Measurements from ENCODE around the gene COL4A1.
"Not testable (repeated sequence)": the region's sequence is repeated elsewhere in the genome, so short reads cannot be mapped to it uniquely, and the experiment has no call there.

The COL4A1 gene

DNA sequence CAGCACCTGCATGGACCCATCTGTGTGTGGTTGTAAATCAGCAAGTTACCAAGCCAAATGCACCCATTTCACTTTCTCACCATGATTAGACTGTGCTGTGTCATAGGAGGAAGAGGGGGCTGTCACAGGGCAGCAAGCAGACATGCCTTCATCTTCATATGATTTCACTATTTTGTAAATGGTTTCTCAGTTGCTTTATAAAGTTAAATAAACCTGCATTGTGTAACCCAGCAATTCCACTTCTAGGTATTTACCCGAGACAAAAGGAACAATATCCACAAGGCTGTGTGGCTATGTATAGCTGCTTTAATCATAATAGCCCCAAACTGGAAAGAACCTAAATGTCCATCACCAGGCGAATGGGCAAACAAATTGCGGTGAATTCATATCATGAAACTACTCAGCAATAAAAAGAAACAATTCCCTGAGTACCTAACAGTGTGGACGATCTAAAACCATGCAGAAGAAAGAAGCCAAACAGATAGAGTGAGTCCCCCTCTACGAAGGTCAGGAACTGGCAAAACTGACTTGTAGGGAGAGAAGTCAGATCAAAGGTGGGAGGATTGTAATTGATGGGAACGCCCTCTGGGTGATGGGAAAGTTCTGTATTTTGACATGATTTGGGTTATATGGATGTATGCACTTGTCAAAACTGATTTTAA, 185.4 kb downstream of the COL4A1 start:
- Histone ChIP-seq H3K4me1 (ENCODE audit: control insufficient read depth, insufficient read depth, low read length) (peaks cover 8% of the 10 kb centered on the region), H3K9ac (ENCODE audit: low read length in 2 of 2) (no peak overlapping the region), H3K27ac (ENCODE audit: low read length) (no peak overlapping the region), H3K27me3 (ENCODE audit: control insufficient read depth in 1 of 2, insufficient read depth in 2 of 2, low read length in 2 of 2) (peaks cover 0 to 2% of the 10 kb centered on the region in 2 donors), H3K36me3 (ENCODE audit: control insufficient read depth in 2 of 2, insufficient read depth in 2 of 2, low read length in 2 of 2) (no peaks in the 10 kb centered on the region), H3K9me3 (ENCODE audit: control insufficient read depth in 2 of 2, low read length in 2 of 2) (no peaks in the 10 kb centered on the region), H3K4me3 (ENCODE audit: low read length in 2 of 2) (no peak overlapping the region)

DNA sequence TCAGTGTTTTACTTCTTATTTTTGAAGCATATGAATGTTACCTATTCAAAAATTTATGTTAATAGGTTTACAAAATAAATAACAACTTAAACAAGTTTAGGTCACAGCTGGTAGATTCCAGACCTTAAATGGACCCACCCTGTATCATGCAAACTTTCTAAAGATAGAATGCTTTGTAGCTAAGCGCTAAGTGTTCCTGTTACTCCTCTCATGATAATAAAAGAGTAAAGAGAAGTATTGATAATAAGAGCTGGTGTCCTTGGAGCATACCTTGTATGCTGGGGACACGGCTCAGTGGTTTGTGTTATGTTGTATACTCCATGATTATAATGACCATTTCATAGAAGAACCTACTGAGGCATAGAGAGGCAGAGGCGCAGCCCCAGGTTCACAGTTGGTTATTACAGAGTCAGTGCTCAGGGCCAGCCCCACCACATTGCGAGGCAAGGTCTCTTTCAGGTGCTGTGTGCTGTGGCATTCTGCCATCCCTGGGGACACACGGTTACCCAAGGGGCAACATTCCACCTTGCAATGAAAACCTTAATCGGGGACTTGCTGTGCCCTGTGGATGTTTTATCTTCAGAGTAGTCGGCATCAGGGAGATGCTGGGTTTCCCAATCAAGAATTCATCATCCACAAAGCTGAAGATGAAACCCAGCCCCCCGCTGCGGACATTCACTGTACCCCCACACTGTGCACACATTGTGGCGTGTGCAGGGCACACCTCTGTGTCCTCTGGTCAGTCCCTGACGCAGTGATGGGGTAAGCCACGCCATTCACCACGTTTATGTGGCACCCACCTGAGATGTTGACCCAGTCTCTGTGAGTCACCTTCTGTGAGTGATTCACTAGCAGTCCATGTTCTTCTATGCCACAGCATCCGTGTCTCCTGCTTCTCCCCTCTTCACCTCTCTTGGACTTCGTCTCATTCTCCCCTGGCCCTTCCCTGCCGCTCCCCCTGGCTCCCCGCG, 186.7 kb downstream of the COL4A1 start:
- H3K4me1 ChIP-seq (ENCODE audit: control insufficient read depth, insufficient read depth, low read length): no peaks in the 10 kb centered on the region
- no peaks in the 10 kb centered on the region for H3K9me3 ChIP-seq (ENCODE audit: control insufficient read depth in 2 of 2, low read length in 2 of 2)
- peaks cover 0 to 2% of the 10 kb centered on the region in 2 donors for H3K27me3 ChIP-seq (ENCODE audit: control insufficient read depth in 1 of 2, insufficient read depth in 2 of 2, low read length in 2 of 2)
- no peak overlapping the region for H3K9ac ChIP-seq (ENCODE audit: low read length in 2 of 2)
- H3K36me3 ChIP-seq (ENCODE audit: control insufficient read depth in 2 of 2, insufficient read depth in 2 of 2, low read length in 2 of 2): no peaks in the 10 kb centered on the region
- H3K4me3 ChIP-seq (ENCODE audit: low read length in 2 of 2): no peak overlapping the region
- no peak overlapping the region for H3K27ac ChIP-seq (ENCODE audit: low read length)

DNA sequence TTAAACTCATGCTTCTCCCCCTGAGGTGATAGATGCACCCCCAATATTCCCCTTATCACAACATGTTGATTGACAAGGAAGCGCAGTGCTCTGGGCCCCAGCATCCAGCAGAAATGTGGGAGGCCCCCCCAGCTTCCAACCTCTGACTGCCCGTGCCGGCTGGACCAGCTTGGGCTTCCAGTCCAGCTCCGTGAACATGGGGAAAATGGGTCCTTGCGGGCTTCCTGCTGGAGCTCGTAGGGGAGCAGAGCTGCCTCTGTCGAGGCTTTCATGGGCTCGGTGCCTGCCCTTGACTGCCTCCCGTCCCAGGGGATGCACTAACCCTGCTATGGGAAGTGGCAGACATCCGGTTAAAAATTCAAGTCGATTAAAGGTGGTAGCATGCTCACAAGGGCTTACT, 188.9 kb downstream of the COL4A1 start:
- Histone ChIP-seq H3K9ac (ENCODE audit: low read length in 2 of 2) (no peak overlapping the region), H3K4me3 (ENCODE audit: low read length in 2 of 2) (no peak overlapping the region), H3K36me3 (ENCODE audit: control insufficient read depth in 2 of 2, insufficient read depth in 2 of 2, low read length in 2 of 2) (no peaks in the 10 kb centered on the region), H3K9me3 (ENCODE audit: control insufficient read depth in 2 of 2, low read length in 2 of 2) (no peaks in the 10 kb centered on the region), H3K4me1 (ENCODE audit: control insufficient read depth, insufficient read depth, low read length) (no peaks in the 10 kb centered on the region), H3K27me3 (ENCODE audit: control insufficient read depth in 1 of 2, insufficient read depth in 2 of 2, low read length in 2 of 2) (peaks cover 0 to 2% of the 10 kb centered on the region in 2 donors), H3K27ac (ENCODE audit: low read length) (no peak overlapping the region)

DNA sequence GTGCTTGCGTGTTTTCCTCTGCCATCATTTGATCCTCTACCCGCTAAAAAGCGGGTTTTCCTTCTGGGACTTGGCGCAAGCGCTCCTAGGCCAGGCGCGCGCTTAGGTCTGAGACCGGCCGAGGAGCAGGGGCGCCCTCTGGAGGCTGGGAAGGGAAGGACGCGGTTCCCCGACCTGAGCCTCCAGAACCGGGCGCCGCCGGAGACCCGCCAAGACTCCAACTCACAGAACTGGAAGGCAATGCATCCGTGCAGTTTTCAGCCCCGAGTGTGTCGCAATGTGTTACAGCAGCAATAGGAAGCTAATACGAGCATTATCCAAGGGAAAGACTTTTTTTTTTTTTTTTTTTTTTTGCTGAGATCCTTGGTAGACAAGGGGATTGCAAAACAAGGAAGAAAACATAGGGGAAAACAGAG, 190.9 kb downstream of the COL4A1 start:
- Histone ChIP-seq H3K9me3 (ENCODE audit: control insufficient read depth in 2 of 2, low read length in 2 of 2) (no peaks in the 10 kb centered on the region), H3K4me1 (ENCODE audit: control insufficient read depth, insufficient read depth, low read length) (no peaks in the 10 kb centered on the region), H3K36me3 (ENCODE audit: control insufficient read depth in 2 of 2, insufficient read depth in 2 of 2, low read length in 2 of 2) (no peaks in the 10 kb centered on the region), H3K27me3 (ENCODE audit: control insufficient read depth in 1 of 2, insufficient read depth in 2 of 2, low read length in 2 of 2) (peaks cover 0 to 2% of the 10 kb centered on the region in 2 donors), H3K27ac (ENCODE audit: low read length) (no peak overlapping the region), H3K9ac (ENCODE audit: low read length in 2 of 2) (no peak overlapping the region), H3K4me3 (ENCODE audit: low read length in 2 of 2) (no peak overlapping the region)

DNA sequence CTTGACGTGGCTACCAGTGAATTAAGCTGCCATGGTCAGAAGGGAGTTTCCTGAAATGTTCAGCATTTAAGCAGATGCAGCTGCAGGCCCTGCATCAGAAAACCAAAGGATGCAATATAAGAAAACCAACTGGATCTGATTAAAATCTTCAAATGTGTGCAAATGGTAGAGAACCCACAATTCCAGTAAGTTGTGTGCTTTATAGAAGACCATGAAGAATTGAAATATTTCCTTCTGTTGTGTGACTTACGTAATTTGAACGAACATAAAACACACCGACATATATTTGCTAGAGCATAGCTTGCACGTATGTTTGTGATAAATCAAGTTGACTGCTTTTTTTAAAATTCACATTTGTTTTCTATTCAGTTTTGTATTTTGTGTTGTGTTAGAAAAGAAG, 191.4 kb downstream of the COL4A1 start:
- Histone ChIP-seq H3K27me3 (ENCODE audit: control insufficient read depth in 1 of 2, insufficient read depth in 2 of 2, low read length in 2 of 2) (peaks cover 0 to 2% of the 10 kb centered on the region in 2 donors), H3K9me3 (ENCODE audit: control insufficient read depth in 2 of 2, low read length in 2 of 2) (no peaks in the 10 kb centered on the region)

DNA sequence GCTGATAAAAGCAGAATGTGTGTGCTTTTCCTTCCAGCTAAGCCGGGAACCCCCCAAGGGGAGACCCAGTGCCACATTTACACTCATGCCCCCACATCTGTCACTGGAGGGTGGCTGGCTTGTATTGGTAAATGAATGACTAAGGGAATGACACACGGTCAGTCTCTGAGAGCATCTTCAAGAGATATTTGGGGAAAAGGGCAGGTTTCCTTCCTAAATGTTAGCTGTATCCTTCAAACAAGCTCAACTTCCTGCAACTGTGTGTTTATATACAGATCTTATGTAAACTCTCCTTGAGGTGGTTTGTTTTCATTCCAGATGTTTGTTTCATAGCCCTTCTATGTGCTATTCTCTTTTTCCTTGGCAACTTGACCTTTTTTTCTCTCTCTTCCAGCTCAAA, 192.6 kb downstream of the COL4A1 start:
- Histone ChIP-seq H3K9me3 (ENCODE audit: control insufficient read depth in 2 of 2, low read length in 2 of 2) (no peaks in the 10 kb centered on the region), H3K36me3 (ENCODE audit: control insufficient read depth in 2 of 2, insufficient read depth in 2 of 2, low read length in 2 of 2) (no peaks in the 10 kb centered on the region), H3K27me3 (ENCODE audit: control insufficient read depth in 1 of 2, insufficient read depth in 2 of 2, low read length in 2 of 2) (peaks cover 0 to 2% of the 10 kb centered on the region in 2 donors), H3K9ac (ENCODE audit: low read length in 2 of 2) (no peak overlapping the region), H3K4me3 (ENCODE audit: low read length in 2 of 2) (no peak overlapping the region), H3K4me1 (ENCODE audit: control insufficient read depth, insufficient read depth, low read length) (peaks cover 12% of the 10 kb centered on the region), H3K27ac (ENCODE audit: low read length) (no peak overlapping the region)

More for the DNA sequence above, 191.4 kb downstream of the COL4A1 start:
- no peak overlapping the region for H3K4me3 ChIP-seq (ENCODE audit: low read length in 2 of 2)
- no peak overlapping the region for H3K27ac ChIP-seq (ENCODE audit: low read length)
- H3K9ac ChIP-seq (ENCODE audit: low read length in 2 of 2): no peak overlapping the region
- no peaks in the 10 kb centered on the region for H3K36me3 ChIP-seq (ENCODE audit: control insufficient read depth in 2 of 2, insufficient read depth in 2 of 2, low read length in 2 of 2)
- H3K4me1 ChIP-seq (ENCODE audit: control insufficient read depth, insufficient read depth, low read length): no peaks in the 10 kb centered on the region

DNA sequence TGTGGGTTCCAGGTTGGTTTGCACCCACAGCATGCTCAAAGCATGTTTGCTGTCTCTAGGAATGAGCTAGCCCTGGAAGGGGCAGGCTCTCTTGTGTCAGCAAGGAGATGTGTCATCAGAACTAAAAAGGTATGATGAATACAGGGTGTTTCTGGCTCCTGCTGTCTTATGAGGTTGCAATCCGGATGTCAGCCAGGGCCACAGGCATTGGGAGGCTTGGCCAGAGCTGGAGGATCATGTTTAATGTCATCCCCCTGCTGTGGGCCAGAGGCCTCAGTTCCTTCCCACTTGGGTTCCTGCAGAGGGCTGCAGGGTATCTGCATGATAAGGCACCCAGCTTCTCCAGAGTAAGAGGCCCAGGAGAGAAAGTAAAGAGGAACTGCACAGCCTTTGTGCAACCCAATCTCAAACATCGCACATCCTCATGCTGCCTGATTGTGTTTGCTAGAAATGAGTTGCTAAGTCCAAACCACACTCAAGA, 193.6 kb downstream of the COL4A1 start:
- H3K4me1 ChIP-seq (ENCODE audit: control insufficient read depth, insufficient read depth, low read length): peaks cover 21% of the 10 kb centered on the region
- peaks cover 0 to 2% of the 10 kb centered on the region in 2 donors for H3K27me3 ChIP-seq (ENCODE audit: control insufficient read depth in 1 of 2, insufficient read depth in 2 of 2, low read length in 2 of 2)
- no peaks in the 10 kb centered on the region for H3K36me3 ChIP-seq (ENCODE audit: control insufficient read depth in 2 of 2, insufficient read depth in 2 of 2, low read length in 2 of 2)
- H3K4me3 ChIP-seq (ENCODE audit: low read length in 2 of 2): no peak overlapping the region
- H3K9ac ChIP-seq (ENCODE audit: low read length in 2 of 2): no peak overlapping the region
- H3K27ac ChIP-seq (ENCODE audit: low read length): no peak overlapping the region
- no peaks in the 10 kb centered on the region for H3K9me3 ChIP-seq (ENCODE audit: control insufficient read depth in 2 of 2, low read length in 2 of 2)

DNA sequence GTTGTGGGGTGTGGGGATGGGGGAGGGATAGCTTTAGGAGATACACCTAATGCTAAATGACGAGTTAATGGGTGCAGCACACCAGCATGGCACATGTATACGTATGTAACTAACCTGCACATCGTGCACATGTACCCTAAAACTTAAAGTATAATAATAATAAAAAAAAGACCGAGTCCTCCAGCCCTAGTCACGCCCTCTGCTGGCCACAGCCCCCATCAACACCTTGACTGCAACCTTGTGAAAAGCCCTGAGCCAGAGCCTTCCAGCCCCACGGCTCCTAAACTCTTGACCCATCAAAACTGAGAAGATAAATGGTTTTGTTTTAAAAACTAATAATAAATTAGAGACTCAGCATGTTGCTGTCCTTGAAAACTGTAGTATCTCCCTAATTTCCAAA, 194.6 kb downstream of the COL4A1 start:
- not testable (repeated sequence) for H3K4me3 ChIP-seq (ENCODE audit: low read length in 2 of 2); H3K36me3 ChIP-seq (ENCODE audit: control insufficient read depth in 2 of 2, insufficient read depth in 2 of 2, low read length in 2 of 2); H3K9ac ChIP-seq (ENCODE audit: low read length in 2 of 2); H3K27ac ChIP-seq (ENCODE audit: low read length); H3K27me3 ChIP-seq (ENCODE audit: control insufficient read depth in 1 of 2, insufficient read depth in 2 of 2, low read length in 2 of 2); H3K9me3 ChIP-seq (ENCODE audit: control insufficient read depth in 2 of 2, low read length in 2 of 2)
- peaks cover 25% of the 10 kb centered on the region for H3K4me1 ChIP-seq (ENCODE audit: control insufficient read depth, insufficient read depth, low read length)

DNA sequence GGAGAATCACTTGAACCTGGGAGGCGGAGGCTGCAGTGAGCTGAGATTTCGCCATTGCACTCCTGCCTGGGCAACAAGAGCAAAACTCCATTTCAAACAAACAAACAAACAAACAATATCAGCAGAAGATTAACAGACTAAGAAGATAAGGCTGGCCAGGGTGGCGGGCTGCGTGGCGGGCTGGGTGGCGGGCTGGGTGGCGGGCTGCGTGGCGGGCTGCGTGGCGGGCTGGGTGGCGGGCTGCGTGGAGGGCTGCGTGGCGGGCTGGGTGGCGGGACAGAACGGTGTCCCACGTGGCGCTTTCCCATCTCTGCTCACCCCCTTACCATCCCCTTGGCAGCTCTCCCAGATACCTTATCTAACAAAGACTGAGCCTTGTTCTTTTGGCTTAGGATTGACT, 196.2 kb downstream of the COL4A1 start:
- Histone ChIP-seq H3K4me1 (ENCODE audit: control insufficient read depth, insufficient read depth, low read length) (peaks cover 40% of the 10 kb centered on the region), H3K27me3 (ENCODE audit: control insufficient read depth in 1 of 2, insufficient read depth in 2 of 2, low read length in 2 of 2) (no peaks in the 10 kb centered on the region), H3K27ac (ENCODE audit: low read length) (no peak overlapping the region), H3K4me3 (ENCODE audit: low read length in 2 of 2) (no peak overlapping the region), H3K36me3 (ENCODE audit: control insufficient read depth in 2 of 2, insufficient read depth in 2 of 2, low read length in 2 of 2) (no peaks in the 10 kb centered on the region), H3K9me3 (ENCODE audit: control insufficient read depth in 2 of 2, low read length in 2 of 2) (no peaks in the 10 kb centered on the region), H3K9ac (ENCODE audit: low read length in 2 of 2) (no peak overlapping the region)

DNA sequence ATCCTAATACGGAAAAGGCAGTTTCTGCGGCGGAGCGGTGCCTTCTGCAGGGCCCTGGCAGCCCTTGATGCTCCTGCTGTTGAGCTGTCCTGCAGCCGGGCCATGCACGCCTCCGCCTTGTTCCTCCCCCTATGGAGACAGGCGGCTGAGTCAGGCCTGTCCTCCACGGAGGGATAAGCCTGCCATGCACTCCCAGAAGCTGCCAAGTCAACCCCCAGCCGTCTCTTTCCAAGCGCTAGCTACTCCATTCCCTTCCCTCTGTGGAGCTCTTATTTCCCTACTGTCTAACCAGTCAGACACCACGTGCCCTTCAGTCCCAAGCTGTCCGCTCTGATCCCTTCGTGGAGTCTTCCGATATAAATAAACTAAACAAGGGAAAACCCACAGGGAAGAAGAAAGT, 197.0 kb downstream of the COL4A1 start:
- peaks cover 42% of the 10 kb centered on the region for H3K4me1 ChIP-seq (ENCODE audit: control insufficient read depth, insufficient read depth, low read length)
- H3K27ac ChIP-seq (ENCODE audit: low read length): peak overlapping the region; percentile 86
- H3K27me3 ChIP-seq (ENCODE audit: control insufficient read depth in 1 of 2, insufficient read depth in 2 of 2, low read length in 2 of 2): no peaks in the 10 kb centered on the region
- no peak overlapping the region for H3K9ac ChIP-seq (ENCODE audit: low read length in 2 of 2)
- peak overlapping the region in 1 of 2 donors; percentile 52 for H3K4me3 ChIP-seq (ENCODE audit: low read length in 2 of 2)
- H3K36me3 ChIP-seq (ENCODE audit: control insufficient read depth in 2 of 2, insufficient read depth in 2 of 2, low read length in 2 of 2): no peaks in the 10 kb centered on the region
- no peaks in the 10 kb centered on the region for H3K9me3 ChIP-seq (ENCODE audit: control insufficient read depth in 2 of 2, low read length in 2 of 2)
